HEK293 (cell line): ENCODE measurements around the gene POLH.

ENCODE experiments used
- CTCF ChIP-seq: fragments of 450-650 bp; formaldehyde crosslinking; IDR thresholded peaks from 2 replicates; pipeline ENCODE4 v1.5.1; 2016; ENCODE audit warnings: missing biosample characterization, missing genetic modification characterization
- ZNF155 ChIP-seq: fragments of 450-650 bp; formaldehyde crosslinking; IDR thresholded peaks from 2 replicates; pipeline ENCODE4 v1.5.1; 2016; ENCODE audit warnings: missing biosample characterization, missing genetic modification characterization
- ZNF777 ChIP-seq: fragments of 450-650 bp; formaldehyde crosslinking; IDR thresholded peaks from 2 replicates; pipeline ENCODE4 v1.5.1; 2017; ENCODE audit warnings: missing biosample characterization, missing genetic modification characterization, borderline replicate concordance

DNA sequence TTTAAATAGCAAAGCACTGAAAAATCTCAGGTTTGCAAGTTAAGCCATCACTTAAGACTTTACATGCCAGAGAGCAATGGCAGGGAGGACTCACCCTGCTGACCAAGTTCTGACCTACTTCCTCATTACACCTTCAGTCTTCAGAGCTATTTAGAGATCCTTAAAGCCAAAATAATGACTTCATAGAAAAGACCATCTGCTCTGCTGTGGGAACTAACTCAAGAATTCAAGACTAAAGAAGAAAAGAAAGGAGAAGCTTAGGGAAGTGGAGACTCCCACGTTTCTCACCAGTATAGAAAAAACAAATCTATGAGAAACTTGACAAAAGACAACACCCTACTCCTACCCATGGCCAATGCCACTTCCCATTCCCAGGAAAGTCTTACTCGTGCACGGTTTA lies 28.8 kb upstream of the POLH start:
- TF ChIP-seq CTCF (tag by site-specific recombination) (no peak), ZNF155 (no peak), ZNF777 (tag by site-specific recombination) (no peak)
